Stimulated activated CD4-positive, alpha-beta T cell treated with anti-CD3 and anti-CD28 coated beads, Interleukin-15, amount 100 ng/mL, for 1 hour (primary cell): Measurements from ENCODE around the gene TRPM1.

Experiments
- DNase-seq, 2 donors: peaks; one replicate each; pipeline ENCODE4 v3.0.0-alpha.2; 2020; ENCODE audit warnings: low read depth in 1 of 2, low spot score in 1 of 2

The TRPM1 gene

DNA sequence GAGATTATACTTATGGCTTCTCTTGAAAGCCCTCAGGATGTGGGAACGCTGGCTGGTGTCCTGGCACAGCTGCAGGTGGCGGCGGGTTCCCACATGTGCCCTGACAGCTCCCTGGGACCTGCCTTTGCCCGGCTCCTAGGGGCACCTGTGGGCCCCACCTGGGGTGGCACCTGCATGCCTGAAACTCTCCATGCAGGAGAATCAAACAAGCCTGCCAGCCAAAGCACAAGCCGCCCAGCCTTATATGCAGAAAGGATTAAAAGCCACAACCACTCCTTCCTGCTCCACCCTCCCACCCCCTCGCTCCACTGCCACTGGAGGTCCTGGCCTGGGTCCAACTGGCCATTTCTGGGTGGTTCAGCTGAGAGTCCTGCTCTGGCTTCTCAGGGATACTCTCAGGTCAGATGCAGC, 18.1 kb downstream of the TRPM1 start:
- DNase-seq = no peak

- no peak for DNase-seq
Measured at GRCh38 chr15:31082771-31083369, 18.7 kb downstream of the TRPM1 start.

DNA sequence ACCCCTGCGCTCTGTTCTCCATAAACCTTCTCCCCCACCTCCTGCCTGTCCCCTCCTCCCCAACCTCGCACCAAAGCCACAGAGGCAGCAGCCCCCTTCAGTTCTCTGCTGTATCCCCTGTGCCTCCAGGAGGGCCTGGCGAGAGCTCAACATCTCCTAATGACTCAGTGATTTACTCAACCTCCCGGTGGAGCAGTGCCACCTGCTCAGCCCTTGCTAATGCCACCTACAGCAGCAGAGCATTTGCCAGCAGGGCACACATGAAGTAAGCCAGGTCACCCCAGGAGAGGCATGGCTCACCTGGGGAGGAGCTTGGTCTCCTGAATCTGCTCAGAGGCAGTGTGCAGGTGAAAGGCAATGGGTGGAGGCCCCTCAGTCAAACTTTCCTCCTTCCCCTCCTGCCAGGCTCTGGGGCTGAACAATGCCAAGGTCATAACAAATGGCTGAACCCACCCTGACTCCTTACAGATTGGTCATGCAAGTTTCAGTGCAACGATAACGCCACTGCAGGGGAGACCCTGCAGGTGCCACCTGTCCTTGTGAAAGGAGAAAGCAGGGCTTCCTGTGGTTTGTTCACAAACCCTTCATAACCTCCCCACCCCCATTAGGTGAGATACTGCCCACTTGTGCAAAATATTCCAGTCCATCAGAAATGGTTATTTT, 19.8 kb downstream of the TRPM1 start:
- no peak for DNase-seq

GRCh38 chr15:31081056-31081455, 20.5 kb downstream of the TRPM1 start:
- no peak for DNase-seq

DNA sequence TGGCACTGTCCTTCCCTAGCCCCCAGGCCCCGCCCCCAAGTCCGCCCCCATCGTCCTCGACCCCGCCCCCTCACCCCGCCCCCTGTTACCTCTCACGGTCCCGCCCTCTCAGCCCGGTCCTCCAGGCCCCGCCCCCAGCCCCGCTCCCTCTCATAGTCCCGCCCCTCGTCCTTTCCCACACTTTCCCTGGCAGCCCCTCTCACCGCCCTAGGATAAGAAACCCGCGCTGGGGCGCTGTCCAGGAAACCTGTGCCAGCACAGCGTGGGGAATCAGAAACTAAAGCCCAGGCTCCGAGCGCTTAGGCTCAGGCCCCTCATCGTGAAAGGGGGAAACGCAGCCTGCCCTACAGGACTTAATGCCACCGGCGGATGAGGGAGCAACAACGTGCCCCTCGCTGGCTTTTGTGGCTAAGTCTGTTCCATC, 20.9 kb downstream of the TRPM1 start:
- no peak for DNase-seq

- no peak for DNase-seq
Measured at GRCh38 chr15:31079519-31079918, 22.0 kb downstream of the TRPM1 start.

- DNase-seq = no peak
Measured at GRCh38 chr15:31078471-31078870, 23.1 kb downstream of the TRPM1 start.

GRCh38 chr15:31077941-31078340, 23.6 kb downstream of the TRPM1 start:
- DNase-seq = no peak

GRCh38 chr15:31077181-31077580, 24.3 kb downstream of the TRPM1 start:
- no peak for DNase-seq

GRCh38 chr15:31074321-31074720, 27.2 kb downstream of the TRPM1 start:
- no peak for DNase-seq

GRCh38 chr15:31070867-31071266, 30.7 kb downstream of the TRPM1 start:
- no peak for DNase-seq

DNA sequence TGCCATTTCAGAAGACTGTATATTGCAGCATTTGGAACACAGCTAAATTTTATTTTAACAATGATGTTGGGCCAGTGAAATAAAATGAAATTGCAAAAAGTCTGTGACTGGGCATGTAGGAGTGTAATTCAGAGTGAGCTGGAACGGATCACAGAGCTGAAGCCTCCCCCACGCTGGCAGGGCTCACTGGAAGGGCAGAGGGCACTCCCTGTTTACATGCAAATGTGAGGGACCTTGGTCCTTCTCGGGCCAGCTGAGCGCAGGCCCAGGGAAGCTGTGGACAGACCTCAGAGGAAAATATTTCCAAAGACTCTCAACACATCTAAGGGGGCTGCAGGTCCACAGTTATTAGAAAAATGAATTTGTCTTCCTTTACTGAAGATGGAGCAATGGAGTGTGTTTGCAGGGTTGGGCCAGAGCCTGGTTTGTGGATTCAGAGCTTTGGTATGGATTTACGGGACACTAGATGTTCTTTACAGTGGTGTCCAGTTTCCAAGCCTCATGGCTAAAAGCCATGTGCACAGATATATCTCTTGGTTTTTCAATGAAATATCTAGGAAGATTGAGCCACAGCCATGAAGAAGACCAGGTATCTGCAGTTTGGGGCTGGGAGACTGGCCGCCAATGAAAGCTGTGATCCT, 32.0 kb downstream of the TRPM1 start:
- DNase-seq = no peak

DNA sequence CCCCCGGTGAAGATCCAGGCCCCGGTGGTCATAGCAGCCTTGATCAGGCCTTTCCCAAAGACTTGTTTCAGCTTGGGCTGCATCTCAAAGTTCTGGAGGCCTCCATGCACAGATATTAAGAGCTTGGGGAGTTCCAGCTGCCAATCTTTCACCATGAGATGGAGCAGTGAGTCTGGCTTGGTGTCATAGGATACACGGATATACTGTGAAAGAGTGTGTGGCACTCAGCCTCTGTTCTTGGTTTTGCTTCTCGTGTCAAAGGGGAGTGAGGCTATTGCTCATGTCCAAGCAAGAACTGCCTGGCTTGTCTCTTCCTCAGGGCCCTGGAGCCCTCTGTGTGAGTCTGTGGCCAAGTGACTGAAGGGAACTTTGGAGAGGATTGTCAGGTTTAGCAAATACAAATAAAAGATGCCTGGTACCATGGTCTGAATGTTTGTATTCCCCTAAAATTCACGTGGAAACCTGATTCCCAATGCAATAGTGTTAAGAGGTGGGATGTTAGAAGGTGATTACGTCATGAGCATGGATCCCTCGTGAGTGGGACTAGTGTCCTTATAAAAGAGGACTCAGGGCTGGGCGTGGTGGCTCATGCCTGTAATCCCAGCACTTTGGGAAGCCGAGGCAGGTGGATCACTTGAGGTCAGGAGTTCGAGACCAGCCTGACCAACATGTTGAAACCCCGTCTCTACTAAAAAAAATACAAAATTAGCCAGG, 33.5 kb downstream of the TRPM1 start:
- no peak for DNase-seq

DNA sequence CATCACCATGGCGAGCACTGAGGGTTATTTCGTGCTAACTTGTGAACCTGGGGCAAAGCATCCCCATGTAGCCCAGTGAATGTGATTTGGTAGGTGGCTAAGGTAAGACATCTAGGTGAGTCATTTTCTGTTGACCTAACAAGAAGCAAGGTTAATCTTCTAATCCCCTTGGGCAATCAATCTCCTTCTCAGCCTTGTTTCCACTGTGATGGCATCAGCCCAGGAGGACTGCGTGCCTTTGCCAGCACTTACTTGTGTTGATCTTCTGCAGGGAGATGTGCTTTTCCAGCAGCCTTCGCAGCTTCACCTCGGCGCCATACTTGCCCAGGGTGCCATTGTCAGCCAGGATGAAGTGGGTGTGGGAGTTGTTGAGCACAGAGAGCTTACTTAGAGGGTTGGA, 35.7 kb downstream of the TRPM1 start:
- no peak for DNase-seq

DNA sequence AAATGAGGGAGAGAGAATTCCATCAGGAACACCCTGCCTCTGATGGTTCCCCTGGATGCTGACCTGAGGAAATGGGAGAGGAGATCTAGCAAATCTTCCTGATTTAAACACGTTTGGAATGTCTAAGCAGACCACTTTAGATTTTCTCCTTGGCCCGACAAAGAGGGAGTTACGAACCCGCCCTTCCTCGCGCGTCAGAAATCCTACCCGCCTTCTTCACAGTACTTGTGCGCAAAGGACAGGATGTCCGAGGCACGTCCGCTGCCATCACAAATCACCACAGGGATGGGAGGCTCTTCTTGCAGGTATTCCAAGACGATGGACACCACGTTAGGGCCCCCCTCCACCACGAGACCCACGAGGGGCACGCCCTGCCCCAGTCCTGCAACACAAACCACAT, 38.6 kb downstream of the TRPM1 start:
- no peak for DNase-seq

DNA sequence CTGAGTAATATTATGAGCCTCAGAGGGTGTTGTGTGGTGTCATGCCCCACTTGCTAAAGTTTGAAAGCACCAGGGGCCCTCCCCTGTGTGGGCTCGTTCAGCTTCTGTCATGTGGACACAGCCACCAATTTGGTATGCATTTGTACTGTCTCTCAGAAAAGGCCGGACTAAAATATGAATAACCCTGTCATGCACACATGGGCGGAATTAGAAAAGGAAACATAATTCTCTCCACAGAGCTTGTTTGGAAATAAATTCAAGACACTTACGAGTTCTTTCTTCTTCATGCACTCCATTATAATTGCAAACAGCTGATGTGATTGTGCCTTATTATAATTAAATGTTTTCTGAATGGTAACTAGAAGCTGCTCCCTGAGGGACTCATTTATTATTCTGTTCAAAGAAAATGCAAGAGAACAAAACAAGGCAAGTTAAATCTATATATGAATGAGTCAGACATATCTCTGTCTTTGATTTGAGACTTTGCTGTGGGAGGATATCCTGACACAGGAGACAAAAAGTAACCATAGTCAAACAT, 39.1 kb downstream of the TRPM1 start:
- DNase-seq = no peak

DNA sequence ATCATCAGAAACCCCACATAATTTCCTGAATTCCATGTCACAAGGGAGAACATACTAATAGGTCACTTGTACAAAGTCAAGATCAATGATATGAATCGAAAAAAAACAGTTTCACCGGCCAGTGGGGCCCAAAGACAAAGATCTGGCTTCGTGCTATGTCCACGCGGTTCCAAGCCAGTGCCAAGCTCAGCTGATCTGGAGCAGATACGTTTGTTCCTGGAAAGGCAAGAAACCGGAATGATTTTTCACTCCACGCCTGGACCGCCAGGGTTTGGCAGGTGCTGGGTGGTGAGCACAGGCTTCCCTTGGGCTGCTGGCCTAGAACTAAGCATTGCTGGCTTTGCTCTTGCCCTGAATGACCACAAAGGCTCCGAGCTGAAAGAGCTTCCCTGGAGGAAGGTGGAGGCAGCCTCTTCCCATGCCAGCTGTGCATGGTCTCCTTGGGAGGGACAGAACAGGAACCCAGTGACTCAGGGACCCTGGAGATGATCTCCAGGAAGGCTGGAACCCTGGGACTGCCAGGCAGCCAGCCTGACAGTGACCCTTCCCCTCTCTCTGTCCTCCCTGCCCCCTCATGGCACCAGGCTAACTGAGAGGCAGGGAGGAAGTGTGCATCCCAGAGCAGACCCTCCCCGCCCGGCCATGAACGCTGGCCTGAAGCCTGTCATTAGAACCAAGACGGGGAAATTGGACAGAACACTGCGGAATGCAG, 40.9 kb downstream of the TRPM1 start:
- DNase-seq = no peak

DNA sequence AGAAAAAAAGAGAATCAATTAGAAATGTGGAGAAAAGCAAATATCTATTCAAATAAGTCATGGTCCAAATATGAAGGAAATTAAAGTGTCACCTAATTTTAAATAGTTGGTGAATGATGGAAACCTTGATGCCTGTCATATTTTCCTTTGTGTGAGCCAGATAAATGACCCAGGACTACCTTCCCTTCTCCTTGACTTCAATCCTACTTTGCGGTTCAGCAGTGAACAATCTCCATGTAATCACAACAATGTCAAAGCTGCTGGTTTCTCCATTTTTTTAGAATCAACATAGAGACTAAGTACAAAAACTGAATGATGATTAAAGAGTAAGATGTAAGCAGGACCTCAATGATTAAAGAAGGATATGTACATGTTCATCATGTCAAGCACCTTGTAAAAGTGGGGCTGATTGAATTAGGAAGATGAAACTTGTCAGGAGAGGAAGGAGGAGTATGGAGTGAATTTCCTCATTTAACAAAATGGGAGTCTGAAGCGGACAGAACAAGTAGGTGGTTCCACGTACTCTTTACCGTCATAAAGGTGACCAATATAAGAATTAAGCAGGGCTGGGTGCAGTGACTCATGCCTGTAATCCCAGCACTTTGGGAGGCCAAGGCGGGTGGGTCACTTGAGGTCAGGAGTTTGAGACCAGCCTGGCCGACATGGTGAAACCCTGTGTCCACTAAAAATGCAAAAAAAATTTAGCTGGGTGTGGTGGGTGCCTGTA, 43.1 kb downstream of the TRPM1 start:
- DNase-seq = no peak

DNA sequence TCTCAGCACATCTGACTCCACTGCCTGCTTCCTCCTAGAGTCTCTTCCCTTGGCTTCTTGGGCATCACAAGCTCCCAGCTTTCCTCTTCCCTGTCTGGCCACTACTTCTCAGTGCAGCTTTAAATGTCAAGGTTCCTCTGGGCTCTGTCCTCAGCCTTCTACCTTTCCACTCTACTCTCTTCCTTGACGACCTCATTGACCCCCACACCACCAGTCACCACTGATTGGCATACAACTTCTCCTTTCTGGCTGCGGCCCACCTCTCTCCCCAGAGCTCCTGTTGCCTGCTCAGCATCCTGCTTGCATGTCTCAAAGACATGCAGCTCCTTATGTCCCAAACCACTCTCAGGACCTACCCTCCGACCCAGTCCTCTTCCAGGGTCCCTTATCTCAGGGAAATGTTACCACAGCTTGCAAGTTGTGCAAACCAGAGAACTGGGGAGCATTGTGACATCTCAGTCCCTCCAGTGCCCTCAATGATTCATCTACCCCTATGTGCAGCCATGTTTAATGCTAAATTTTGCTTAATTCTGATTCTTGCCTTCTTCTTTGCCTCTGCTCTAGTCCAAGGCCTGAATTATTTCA, 49.9 kb downstream of the TRPM1 start:
- DNase-seq = no peak

GRCh38 chr15:31050953-31051352, 50.6 kb downstream of the TRPM1 start:
- DNase-seq = no peak
